ENCODE results near the gene GNAQ.
A peak's percentile ranks its signal among the peaks of the same experiment; 100 is the strongest.

The GNAQ gene

GRCh38 chr9:77772646-77773045, 259.0 kb downstream of the GNAQ start:
- peak in 1 of 2 donors; percentile 18 for DNase-seq (ENCODE audit: low read depth in 2 of 2)
- TF ChIP-seq CTCF (IDR thresholded peaks at IDR 0.05; ENCODE audit: low read depth, low read length), result no peak
- no peak overlapping the region for H3K4me3 ChIP-seq (replicated peaks in 1 of 2; ENCODE audit: low read depth in 2 of 2, low read length in 2 of 2)

GRCh38 chr9:77771171-77771570, 260.4 kb downstream of the GNAQ start:
- no peak overlapping the region for H3K4me3 ChIP-seq (replicated peaks in 1 of 2; ENCODE audit: low read depth in 2 of 2, low read length in 2 of 2)
- no peak for DNase-seq (ENCODE audit: low read depth in 2 of 2)
- TF ChIP-seq CTCF (IDR thresholded peaks at IDR 0.05; ENCODE audit: low read depth, low read length), result no peak

GRCh38 chr9:77770340-77770739, 261.3 kb downstream of the GNAQ start:
- TF ChIP-seq CTCF (IDR thresholded peaks at IDR 0.05; ENCODE audit: low read depth, low read length), result no peak
- H3K4me3 ChIP-seq (replicated peaks in 1 of 2; ENCODE audit: low read depth in 2 of 2, low read length in 2 of 2), result no peak overlapping the region
- no peak for DNase-seq (ENCODE audit: low read depth in 2 of 2)

- DNase-seq (ENCODE audit: low read depth in 2 of 2), result no peak
- no peak for TF ChIP-seq CTCF (IDR thresholded peaks at IDR 0.05; ENCODE audit: low read depth, low read length)
- no peak overlapping the region for H3K4me3 ChIP-seq (replicated peaks in 1 of 2; ENCODE audit: low read depth in 2 of 2, low read length in 2 of 2)
Observed at GRCh38 chr9:77769246-77769645, 262.4 kb downstream of the GNAQ start.

- no peak for TF ChIP-seq CTCF (IDR thresholded peaks at IDR 0.05; ENCODE audit: low read depth, low read length)
- no peak for DNase-seq (ENCODE audit: low read depth in 2 of 2)
- H3K4me3 ChIP-seq (replicated peaks in 1 of 2; ENCODE audit: low read depth in 2 of 2, low read length in 2 of 2), result no peak overlapping the region
Observed at GRCh38 chr9:77766587-77766986, 265.0 kb downstream of the GNAQ start.

- TF ChIP-seq CTCF (IDR thresholded peaks at IDR 0.05; ENCODE audit: low read depth, low read length), result no peak
- no peak for DNase-seq (ENCODE audit: low read depth in 2 of 2)
- no peak overlapping the region for H3K4me3 ChIP-seq (replicated peaks in 1 of 2; ENCODE audit: low read depth in 2 of 2, low read length in 2 of 2)
Observed at GRCh38 chr9:77765781-77766259, 265.8 kb downstream of the GNAQ start.
